GM12892 (cell line): Measurements from ENCODE around the gene WDR36.

Source experiments
- POLR2A ChIP-seq: IDR thresholded peaks from 2 replicates; pipeline ENCODE4 v1.6.1; 2011; ENCODE audit warnings: low read depth, low read length, control low read depth
- TAF1 ChIP-seq: IDR thresholded peaks from 2 replicates; pipeline ENCODE4 v1.6.1; 2011; ENCODE audit warnings: low read depth, mild to moderate bottlenecking, control low read depth, low read length, borderline replicate concordance

DNA sequence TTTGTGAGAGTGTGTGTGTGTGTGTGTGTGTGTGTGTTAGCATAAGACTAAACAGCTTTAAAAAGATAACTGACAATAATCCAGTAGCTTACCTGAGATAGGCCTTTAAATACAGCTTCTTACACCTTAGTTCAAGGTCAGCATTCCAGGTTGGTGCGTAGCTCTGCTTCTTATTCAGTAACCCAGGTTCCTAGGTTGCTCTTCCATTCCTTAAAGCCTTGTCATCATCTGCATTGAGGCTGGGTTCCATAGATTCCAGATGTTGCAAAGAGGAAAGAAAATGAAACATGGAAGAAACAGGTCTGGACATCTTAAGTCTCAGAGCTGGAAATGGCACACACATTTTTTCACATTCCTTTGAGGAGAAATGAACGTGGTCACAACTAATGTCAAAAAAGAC, 78.1 kb downstream of the WDR36 start:
- no peak for TF ChIP-seq POLR2A
- TF ChIP-seq TAF1, result no peak
